ENCODE results near the gene PEX16.
A peak's percentile ranks its signal among the peaks of the same experiment; 100 is the strongest.

The PEX16 gene

GRCh38 chr11:45939836-45940235, 22.2 kb upstream of the PEX16 start:
- peak; percentile 7 for DNase-seq (ENCODE audit: low read depth)
- H3K4me1 ChIP-seq (ENCODE audit: control insufficient read depth, insufficient read depth, low read length): peaks cover 4% of the 10 kb centered on the region
- H3K9ac ChIP-seq (ENCODE audit: low read length): no peak overlapping the region
- H3K4me3 ChIP-seq (ENCODE audit: low read length): no peak overlapping the region
- H3K36me3 ChIP-seq (ENCODE audit: control insufficient read depth, insufficient read depth, low read length, severe bottlenecking): peaks cover 61% of the 10 kb centered on the region
- H3K27me3 ChIP-seq (replicated peaks; ENCODE audit: control insufficient read depth, insufficient read depth, low read length): no peaks in the 10 kb centered on the region
- H3K9me3 ChIP-seq (ENCODE audit: control insufficient read depth, low read length): no peaks in the 10 kb centered on the region

- H3K27me3 ChIP-seq (replicated peaks; ENCODE audit: control insufficient read depth, insufficient read depth, low read length): no peaks in the 10 kb centered on the region
- no peaks in the 10 kb centered on the region for H3K9me3 ChIP-seq (ENCODE audit: control insufficient read depth, low read length)
- DNase-seq (ENCODE audit: low read depth): no peak
- H3K36me3 ChIP-seq (ENCODE audit: control insufficient read depth, insufficient read depth, low read length, severe bottlenecking): peaks cover 68% of the 10 kb centered on the region
- peaks cover 4% of the 10 kb centered on the region for H3K4me1 ChIP-seq (ENCODE audit: control insufficient read depth, insufficient read depth, low read length)
- H3K9ac ChIP-seq (ENCODE audit: low read length): no peak overlapping the region
- no peak overlapping the region for H3K4me3 ChIP-seq (ENCODE audit: low read length)
Observed at GRCh38 chr11:45937916-45938315, 20.2 kb upstream of the PEX16 start.

DNA sequence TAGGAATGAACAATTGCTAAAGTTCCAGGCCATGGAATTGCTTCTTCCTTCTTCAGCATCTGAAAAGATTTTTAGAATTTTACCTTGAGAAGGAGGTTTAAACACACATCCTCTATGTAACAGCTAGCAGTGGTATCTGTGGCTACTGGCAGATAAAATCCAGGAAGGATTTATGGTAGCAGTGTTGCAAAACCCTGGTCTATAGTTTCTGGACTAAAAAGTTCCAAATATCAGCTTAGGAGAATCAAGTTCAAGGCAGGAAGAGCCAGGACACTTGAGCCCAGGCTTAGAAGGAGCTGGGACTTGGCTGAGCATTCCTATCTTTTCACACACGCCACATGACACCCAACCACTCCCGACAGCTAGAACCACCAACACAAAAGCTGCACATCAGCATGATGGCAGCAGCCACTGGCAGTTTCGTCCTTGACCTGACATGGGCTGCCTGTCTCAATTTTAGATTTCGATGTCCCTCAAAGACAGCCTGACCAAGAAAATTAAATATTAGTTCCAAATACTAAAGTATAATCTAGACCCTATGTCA, 18.9 kb upstream of the PEX16 start:
- DNase-seq (ENCODE audit: low read depth): no peak
- Histone ChIP-seq H3K4me1 (ENCODE audit: control insufficient read depth, insufficient read depth, low read length) (peaks cover 12% of the 10 kb centered on the region), H3K9me3 (ENCODE audit: control insufficient read depth, low read length) (no peaks in the 10 kb centered on the region), H3K27me3 (replicated peaks; ENCODE audit: control insufficient read depth, insufficient read depth, low read length) (no peaks in the 10 kb centered on the region), H3K36me3 (ENCODE audit: control insufficient read depth, insufficient read depth, low read length, severe bottlenecking) (peaks cover 64% of the 10 kb centered on the region), H3K9ac (ENCODE audit: low read length) (no peak overlapping the region), H3K4me3 (ENCODE audit: low read length) (no peak overlapping the region)

DNA sequence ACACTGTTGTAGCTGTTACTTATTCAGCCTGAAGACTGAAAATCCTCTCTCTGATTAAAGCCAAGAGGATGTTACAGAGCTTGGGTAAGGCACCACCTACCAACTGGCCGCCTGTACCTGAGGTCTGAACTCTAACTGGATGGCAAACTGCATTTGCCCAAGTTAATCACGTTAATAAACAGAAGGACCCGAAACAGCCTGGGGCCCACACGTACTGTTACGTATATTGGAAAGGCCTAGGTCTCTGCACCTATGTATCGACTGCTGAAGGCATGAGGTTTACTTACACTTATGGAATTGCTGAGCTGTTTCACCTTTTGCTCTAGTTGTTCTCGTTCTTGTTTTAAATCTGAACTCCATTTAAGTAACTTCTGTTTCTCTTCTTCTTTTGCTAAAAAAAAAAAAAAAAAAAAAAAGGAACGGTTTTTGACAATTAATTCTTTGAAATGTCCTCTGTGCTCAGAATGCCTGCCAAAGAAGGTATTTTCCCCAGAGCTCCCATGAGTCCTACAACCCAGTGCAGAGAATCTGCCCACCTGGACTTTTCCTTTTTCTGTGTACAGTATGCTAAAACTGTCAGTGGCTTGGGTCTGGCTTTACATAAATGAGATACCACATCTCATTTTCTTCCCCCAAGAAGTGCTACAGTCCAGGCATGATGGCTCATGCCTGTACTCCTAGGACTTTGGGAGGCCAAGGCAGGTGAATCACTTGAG, 17.8 kb upstream of the PEX16 start:
- no peak for DNase-seq (ENCODE audit: low read depth)
- Histone ChIP-seq H3K4me1 (ENCODE audit: control insufficient read depth, insufficient read depth, low read length) (peaks cover 14% of the 10 kb centered on the region), H3K36me3 (ENCODE audit: control insufficient read depth, insufficient read depth, low read length, severe bottlenecking) (peaks cover 61% of the 10 kb centered on the region)

GRCh38 chr11:45934580-45935318, 17.1 kb upstream of the PEX16 start:
- Histone ChIP-seq H3K27me3 (replicated peaks; ENCODE audit: control insufficient read depth, insufficient read depth, low read length) (no peaks in the 10 kb centered on the region), H3K36me3 (ENCODE audit: control insufficient read depth, insufficient read depth, low read length, severe bottlenecking) (peaks cover 61% of the 10 kb centered on the region), H3K4me3 (ENCODE audit: low read length) (no peak overlapping the region), H3K9ac (ENCODE audit: low read length) (no peak overlapping the region), H3K4me1 (ENCODE audit: control insufficient read depth, insufficient read depth, low read length) (peaks cover 14% of the 10 kb centered on the region), H3K9me3 (ENCODE audit: control insufficient read depth, low read length) (no peaks in the 10 kb centered on the region)
- DNase-seq (ENCODE audit: low read depth): no peak

More for the DNA sequence above, 17.8 kb upstream of the PEX16 start:
- no peaks in the 10 kb centered on the region for H3K27me3 ChIP-seq (replicated peaks; ENCODE audit: control insufficient read depth, insufficient read depth, low read length)
- H3K9ac ChIP-seq (ENCODE audit: low read length): no peak overlapping the region
- H3K9me3 ChIP-seq (ENCODE audit: control insufficient read depth, low read length): no peaks in the 10 kb centered on the region
- H3K4me3 ChIP-seq (ENCODE audit: low read length): no peak overlapping the region

DNA sequence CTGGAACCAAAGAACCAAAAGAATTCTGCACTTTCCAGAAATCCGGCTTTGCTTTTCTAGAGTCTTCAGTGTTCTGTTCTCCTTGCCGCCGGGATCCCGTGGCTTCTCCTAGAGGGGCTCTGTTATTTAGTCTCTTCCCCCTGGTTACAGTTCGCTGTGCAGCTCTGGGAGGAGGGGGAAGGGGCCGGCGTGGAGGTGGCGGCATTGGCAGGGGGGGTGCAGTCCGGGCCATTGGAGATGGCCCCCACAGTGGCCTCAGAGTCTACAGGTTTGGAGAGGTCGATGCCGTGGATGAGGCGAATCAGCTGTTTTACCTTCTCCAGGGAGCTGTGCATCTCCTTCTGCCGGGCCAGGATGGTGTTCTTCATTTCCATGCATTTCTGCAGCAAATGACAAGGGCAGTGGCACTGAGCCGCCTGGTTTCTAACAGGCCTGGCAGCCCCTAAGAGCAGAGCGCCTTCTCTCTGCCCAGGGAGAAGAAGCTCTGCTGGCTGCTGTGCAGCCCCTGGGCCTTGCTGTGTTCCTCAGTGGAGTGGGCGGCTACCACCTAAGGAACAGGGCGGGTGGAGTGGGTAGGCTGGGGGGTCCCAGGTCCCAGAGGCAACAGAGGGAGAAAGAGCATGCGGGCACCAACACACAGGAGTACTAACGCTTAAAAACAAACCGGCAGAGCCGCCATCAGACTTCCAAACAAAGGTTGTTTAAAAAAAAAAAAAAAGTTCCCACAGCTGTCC, 16.3 kb upstream of the PEX16 start:
- Histone ChIP-seq H3K27me3 (replicated peaks; ENCODE audit: control insufficient read depth, insufficient read depth, low read length) (no peaks in the 10 kb centered on the region), H3K4me3 (ENCODE audit: low read length) (no peak overlapping the region)

GRCh38 chr11:45933131-45933831, 15.6 kb upstream of the PEX16 start:
- no peak overlapping the region for H3K9ac ChIP-seq (ENCODE audit: low read length)
- no peaks in the 10 kb centered on the region for H3K27me3 ChIP-seq (replicated peaks; ENCODE audit: control insufficient read depth, insufficient read depth, low read length)
- H3K36me3 ChIP-seq (ENCODE audit: control insufficient read depth, insufficient read depth, low read length, severe bottlenecking): peaks cover 59% of the 10 kb centered on the region
- no peak overlapping the region for H3K4me3 ChIP-seq (ENCODE audit: low read length)
- H3K4me1 ChIP-seq (ENCODE audit: control insufficient read depth, insufficient read depth, low read length): peaks cover 10% of the 10 kb centered on the region
- no peak for DNase-seq (ENCODE audit: low read depth)
- H3K9me3 ChIP-seq (ENCODE audit: control insufficient read depth, low read length): no peaks in the 10 kb centered on the region

More for the DNA sequence above, 16.3 kb upstream of the PEX16 start:
- no peak for DNase-seq (ENCODE audit: low read depth)
- no peak overlapping the region for H3K9ac ChIP-seq (ENCODE audit: low read length)
- peaks cover 10% of the 10 kb centered on the region for H3K4me1 ChIP-seq (ENCODE audit: control insufficient read depth, insufficient read depth, low read length)
- no peaks in the 10 kb centered on the region for H3K9me3 ChIP-seq (ENCODE audit: control insufficient read depth, low read length)
- H3K36me3 ChIP-seq (ENCODE audit: control insufficient read depth, insufficient read depth, low read length, severe bottlenecking): peaks cover 61% of the 10 kb centered on the region

GRCh38 chr11:45932217-45932616, 14.5 kb upstream of the PEX16 start:
- H3K36me3 ChIP-seq (ENCODE audit: control insufficient read depth, insufficient read depth, low read length, severe bottlenecking): peaks cover 50% of the 10 kb centered on the region
- H3K9me3 ChIP-seq (ENCODE audit: control insufficient read depth, low read length): no peaks in the 10 kb centered on the region
- no peak overlapping the region for H3K4me3 ChIP-seq (ENCODE audit: low read length)
- H3K4me1 ChIP-seq (ENCODE audit: control insufficient read depth, insufficient read depth, low read length): peaks cover 10% of the 10 kb centered on the region
- no peaks in the 10 kb centered on the region for H3K27me3 ChIP-seq (replicated peaks; ENCODE audit: control insufficient read depth, insufficient read depth, low read length)
- H3K9ac ChIP-seq (ENCODE audit: low read length): peak overlapping the region; percentile 10
- no peak for DNase-seq (ENCODE audit: low read depth)

DNA sequence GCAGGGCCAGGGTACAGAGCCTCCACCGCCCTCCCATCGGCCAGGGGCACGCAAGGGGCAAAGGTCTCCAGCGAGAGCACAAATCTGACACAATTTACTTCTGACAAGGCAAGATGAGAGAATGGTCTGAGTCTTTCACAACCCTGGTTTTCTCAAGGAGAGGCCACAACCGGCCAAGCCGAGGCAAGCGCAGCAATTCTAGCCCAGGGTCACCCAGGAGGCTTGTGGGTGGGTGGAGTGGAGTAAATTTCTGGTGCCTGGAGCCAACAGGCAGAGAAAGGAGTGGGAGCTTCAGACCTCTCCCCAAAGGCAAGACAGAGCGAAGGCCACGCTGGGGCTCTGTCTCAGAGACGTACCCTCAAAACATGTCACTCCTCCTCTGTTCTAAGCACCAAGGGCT, 14.1 kb upstream of the PEX16 start:
- peaks cover 45% of the 10 kb centered on the region for H3K36me3 ChIP-seq (ENCODE audit: control insufficient read depth, insufficient read depth, low read length, severe bottlenecking)

GRCh38 chr11:45930951-45931570, 13.4 kb upstream of the PEX16 start:
- H3K9me3 ChIP-seq (ENCODE audit: control insufficient read depth, low read length): no peaks in the 10 kb centered on the region
- no peak for DNase-seq (ENCODE audit: low read depth)
- no peak overlapping the region for H3K9ac ChIP-seq (ENCODE audit: low read length)
- H3K4me1 ChIP-seq (ENCODE audit: control insufficient read depth, insufficient read depth, low read length): peaks cover 10% of the 10 kb centered on the region
- H3K4me3 ChIP-seq (ENCODE audit: low read length): no peak overlapping the region
- peaks cover 8% of the 10 kb centered on the region for H3K27me3 ChIP-seq (replicated peaks; ENCODE audit: control insufficient read depth, insufficient read depth, low read length)
- peaks cover 39% of the 10 kb centered on the region for H3K36me3 ChIP-seq (ENCODE audit: control insufficient read depth, insufficient read depth, low read length, severe bottlenecking)

More for the DNA sequence above, 14.1 kb upstream of the PEX16 start:
- Histone ChIP-seq H3K4me1 (ENCODE audit: control insufficient read depth, insufficient read depth, low read length) (peaks cover 10% of the 10 kb centered on the region), H3K9me3 (ENCODE audit: control insufficient read depth, low read length) (no peaks in the 10 kb centered on the region), H3K4me3 (ENCODE audit: low read length) (no peak overlapping the region), H3K9ac (ENCODE audit: low read length) (peak overlapping the region; percentile 10), H3K27me3 (replicated peaks; ENCODE audit: control insufficient read depth, insufficient read depth, low read length) (peaks cover 1% of the 10 kb centered on the region)
- no peak for DNase-seq (ENCODE audit: low read depth)

Data from adipocyte (in vitro differentiated cells).